Activated CD4-positive, alpha-beta memory T cell treated with anti-CD3 and anti-CD28 coated beads for 36 hours (primary cell): ENCODE measurements around the gene NUDCD3. TPM values are rescaled to one million over a fixed set of nuclear protein-coding genes. Genes with fewer than 3 reads are reported as not detected.
A peak's percentile ranks its signal among the peaks of the same experiment; 100 is the strongest.

Experiments used
- CTCF ChIA-PET: fragments of 350-600 bp; sonication (Branson Sonifier 250); formaldehyde crosslinking; loops from one replicate; lab custom pipeline; 2021; ENCODE audit warnings: antibody characterized with exemption, inconsistent platforms; lab: Charles Lee
- POLR2A ChIA-PET: fragments of 350-600 bp; sonication (Branson Sonifier 250); formaldehyde crosslinking; loops from one replicate; lab custom pipeline; 2021; ENCODE audit warnings: antibody characterized with exemption; lab: Charles Lee
- DNase-seq: peaks from one replicate; pipeline ENCODE4 v3.0.0-alpha.2; 2020
- H3K27ac Mint-ChIP-seq: one replicate; pipeline ENCODE4 v1.8.0; 2021; ENCODE audit warnings: mixed read lengths
- H3K27me3 Mint-ChIP-seq: one replicate; pipeline ENCODE4 v1.8.0; 2021; ENCODE audit warnings: mixed read lengths
- H3K36me3 Mint-ChIP-seq: one replicate; pipeline ENCODE4 v1.8.0; 2021; ENCODE audit warnings: mixed read lengths
- H3K4me1 Mint-ChIP-seq: one replicate; pipeline ENCODE4 v1.8.0; 2021; ENCODE audit warnings: low read depth, mixed read lengths
- H3K4me3 Mint-ChIP-seq: one replicate; pipeline ENCODE4 v1.8.0; 2021; ENCODE audit warnings: mild to moderate bottlenecking, mixed read lengths
- H3K9me3 Mint-ChIP-seq: one replicate; pipeline ENCODE4 v1.8.0; 2021; ENCODE audit warnings: mixed read lengths
- intact Hi-C: fragments of 100-400 bp; cut with micrococcal nuclease; formaldehyde crosslinking; loops from one replicate; pipeline ENCODE4 v1.15.1; 2023
- total RNA-seq, 2 experiments: library from RNA; stranded (reverse); gene quantifications; one replicate each; pipeline ENCODE4 v1.2.3, GENCODE V29; 2021

Gene NUDCD3
- total RNA-seq, 2 experiments from 2014 or later = 88.9 to 92.4 TPM

DNA sequence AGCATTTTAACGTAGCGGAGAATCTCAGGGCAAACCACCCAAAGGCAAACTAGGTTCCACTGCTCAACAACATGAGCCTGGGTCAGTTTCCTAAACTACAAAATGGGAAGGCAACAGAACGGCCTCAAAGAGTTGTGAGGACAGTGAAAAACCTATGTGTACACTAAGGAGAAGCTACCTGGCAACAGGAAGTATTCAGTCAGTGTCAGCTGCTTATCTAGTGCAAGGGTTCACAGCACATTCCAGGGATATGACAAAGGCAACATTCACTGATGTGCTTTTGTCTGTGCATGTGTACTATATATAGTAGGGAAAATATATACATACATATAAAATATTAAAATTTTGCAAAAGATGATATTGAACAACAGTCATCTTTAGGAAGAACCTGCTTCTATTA is 17.2 kb downstream of the NUDCD3 start:
- H3K4me1 Mint-ChIP-seq = peaks cover 45% of the 10 kb centered on the region
- no peaks in the 10 kb centered on the region for H3K9me3 Mint-ChIP-seq
- CTCF ChIA-PET = interaction anchor here (1.0 kb wide), 1 partner anchor 11 kb away, joined by 3 read pairs; no protein-coding TSS in a partner anchor
- H3K27ac Mint-ChIP-seq = no peak overlapping the region
- intact Hi-C loops = loop anchor here (5.0 kb wide), 1 partner anchor 36 kb away; no protein-coding TSS in a partner anchor
- H3K36me3 Mint-ChIP-seq = peaks cover 34% of the 10 kb centered on the region
- H3K4me3 Mint-ChIP-seq = no peak overlapping the region
- DNase-seq = no peak
- H3K27me3 Mint-ChIP-seq = no peaks in the 10 kb centered on the region
- POLR2A ChIA-PET = no interaction called here

DNA sequence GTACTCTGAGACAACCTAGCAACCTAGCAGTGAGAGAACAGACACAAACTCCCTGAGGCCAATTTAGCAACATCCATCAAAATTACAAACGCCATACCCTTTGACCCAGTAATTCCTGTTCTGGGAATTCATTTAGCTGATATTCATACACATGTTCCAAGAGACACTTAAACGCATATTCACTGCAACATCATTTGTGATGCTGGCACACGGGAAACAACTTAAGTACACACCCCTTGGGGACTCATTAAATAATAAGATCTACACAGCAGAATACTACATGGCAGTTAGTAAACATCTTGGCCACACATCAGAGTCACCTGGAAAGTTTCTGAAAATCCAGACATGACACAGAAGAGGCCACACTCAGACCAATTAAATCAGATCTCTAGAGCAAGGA is 17.6 kb downstream of the NUDCD3 start:
- no peak for DNase-seq
- no peaks in the 10 kb centered on the region for H3K9me3 Mint-ChIP-seq
- no peaks in the 10 kb centered on the region for H3K27me3 Mint-ChIP-seq
- H3K27ac Mint-ChIP-seq = no peak overlapping the region
- H3K4me3 Mint-ChIP-seq = no peak overlapping the region
- CTCF ChIA-PET = no interaction called here
- POLR2A ChIA-PET = no interaction called here
- intact Hi-C loops = loop anchor here (5.0 kb wide), 1 partner anchor 36 kb away; no protein-coding TSS in a partner anchor
- H3K36me3 Mint-ChIP-seq = peaks cover 38% of the 10 kb centered on the region
- peaks cover 45% of the 10 kb centered on the region for H3K4me1 Mint-ChIP-seq

- H3K36me3 Mint-ChIP-seq = peaks cover 42% of the 10 kb centered on the region
Measured at GRCh38 chr7:44471850-44472249, 18.6 kb downstream of the NUDCD3 start.

DNA sequence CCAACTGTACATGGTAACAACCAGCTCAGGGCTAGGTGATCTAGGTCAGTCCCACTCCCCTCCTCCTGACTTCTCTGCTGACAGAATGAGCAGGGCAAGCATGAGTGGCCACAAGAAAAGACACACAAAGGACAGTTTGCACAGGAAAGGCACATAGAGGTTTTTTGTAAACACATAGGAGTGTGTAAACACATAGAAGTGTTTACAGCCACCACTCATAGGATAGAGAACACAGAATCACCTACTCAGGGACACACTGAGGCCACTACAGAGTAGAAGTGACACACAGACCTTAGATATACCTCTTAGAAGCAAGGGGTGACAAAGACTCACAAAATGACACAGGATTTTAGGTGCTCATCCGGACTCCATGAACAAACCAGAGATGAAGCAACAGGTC is 19.0 kb downstream of the NUDCD3 start:
- DNase-seq = no peak
- ChIA-PET CTCF (interaction anchor here (0.7 to 1.5 kb wide), 3 partner anchors 9 to 374 kb away, joined by 3 to 4 read pairs (median 3); no protein-coding TSS in a partner anchor), POLR2A (interaction anchor here (0.5 kb wide), 1 partner anchor 11 kb away, joined by 4 read pairs; no protein-coding TSS in a partner anchor)
- Mint-ChIP-seq H3K27ac (no peak overlapping the region), H3K27me3 (no peaks in the 10 kb centered on the region), H3K4me1 (peaks cover 44% of the 10 kb centered on the region), H3K36me3 (peaks cover 39% of the 10 kb centered on the region), H3K4me3 (no peak overlapping the region), H3K9me3 (no peaks in the 10 kb centered on the region)
- intact Hi-C loops = loop anchor here (5.0 kb wide), 1 partner anchor 34 kb away; no protein-coding TSS in a partner anchor

More at GRCh38 chr7:44471850-44472249, 18.6 kb downstream of the NUDCD3 start:
- H3K9me3 Mint-ChIP-seq = no peaks in the 10 kb centered on the region
- H3K27me3 Mint-ChIP-seq = no peaks in the 10 kb centered on the region
- no peak overlapping the region for H3K27ac Mint-ChIP-seq
- H3K4me1 Mint-ChIP-seq = peaks cover 44% of the 10 kb centered on the region
- DNase-seq = no peak
- ChIA-PET CTCF (interaction anchor here (0.7 to 1.3 kb wide), 2 partner anchors 231 to 374 kb away, joined by 3 to 4 read pairs; no protein-coding TSS in a partner anchor), POLR2A (no interaction called here)
- intact Hi-C loops = loop anchor here (5.0 kb wide), 1 partner anchor 35 kb away; no protein-coding TSS in a partner anchor
- no peak overlapping the region for H3K4me3 Mint-ChIP-seq

DNA sequence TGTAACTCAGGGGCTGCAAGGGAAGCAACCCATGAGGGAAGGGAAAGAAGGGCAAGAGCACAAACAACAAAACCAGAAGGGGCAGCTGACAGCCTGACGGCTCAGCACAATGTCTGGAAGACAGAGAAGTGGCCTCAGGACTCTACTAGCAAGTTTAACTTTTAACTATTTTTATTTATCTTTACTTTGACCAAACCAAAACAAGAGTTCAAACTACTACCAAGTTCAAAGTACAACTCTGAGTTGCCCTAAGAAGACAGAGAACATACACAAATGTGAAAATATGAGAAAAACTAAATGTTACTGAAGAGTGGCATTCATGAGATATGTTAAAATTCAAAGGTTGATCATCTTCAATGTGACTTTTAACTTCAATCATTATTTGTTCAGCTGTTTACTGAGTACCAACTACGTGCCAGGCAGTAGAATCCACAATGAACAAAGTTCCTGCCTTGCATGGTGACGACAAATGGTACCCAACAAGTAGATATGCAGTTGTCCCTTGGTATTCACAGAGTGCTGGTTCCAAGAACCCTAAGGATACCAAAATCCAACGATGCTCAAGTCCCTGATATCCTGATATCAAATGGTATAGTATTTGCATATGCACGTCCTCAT is 19.7 kb downstream of the NUDCD3 start:
- peaks cover 50% of the 10 kb centered on the region for H3K4me1 Mint-ChIP-seq
- H3K27ac Mint-ChIP-seq = no peak overlapping the region
- POLR2A ChIA-PET = interaction anchor here (0.5 kb wide), 1 partner anchor 11 kb away, joined by 4 read pairs; no protein-coding TSS in a partner anchor
- H3K4me3 Mint-ChIP-seq = no peak overlapping the region
- H3K27me3 Mint-ChIP-seq = no peaks in the 10 kb centered on the region
- DNase-seq = no peak
- peaks cover 36% of the 10 kb centered on the region for H3K36me3 Mint-ChIP-seq
- CTCF ChIA-PET = interaction anchor here (1.3 to 1.5 kb wide), 2 partner anchors 8 to 230 kb away, joined by 3 to 4 read pairs; no protein-coding TSS in a partner anchor
- no peaks in the 10 kb centered on the region for H3K9me3 Mint-ChIP-seq
- intact Hi-C loops = loop anchor here (5.0 kb wide), 1 partner anchor 33 kb away; no protein-coding TSS in a partner anchor

DNA sequence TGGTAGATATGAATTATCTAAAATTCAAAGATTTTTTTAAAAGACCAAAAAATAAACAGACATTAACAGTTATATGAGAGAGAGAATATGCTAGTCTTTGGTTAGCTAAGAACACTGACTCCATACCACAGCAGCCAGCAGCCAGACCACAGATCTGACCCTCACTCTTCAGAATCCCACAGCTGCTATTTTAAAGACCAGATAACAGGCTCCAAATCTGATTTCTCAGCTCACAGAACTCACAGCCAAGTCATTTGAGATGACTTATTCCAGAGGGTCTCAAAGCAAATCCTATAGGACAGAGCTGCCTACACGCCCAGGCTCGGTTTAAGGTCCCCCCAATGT is 20.4 kb downstream of the NUDCD3 start:
- Mint-ChIP-seq H3K9me3 (no peaks in the 10 kb centered on the region), H3K27ac (no peak overlapping the region), H3K27me3 (no peaks in the 10 kb centered on the region), H3K4me3 (no peak overlapping the region), H3K4me1 (peaks cover 55% of the 10 kb centered on the region), H3K36me3 (peaks cover 42% of the 10 kb centered on the region)
- CTCF ChIA-PET = interaction anchor here (1.5 kb wide), 1 partner anchor 8 kb away, joined by 3 read pairs; no protein-coding TSS in a partner anchor
- DNase-seq = no peak
- intact Hi-C loops = loop anchor here (5.0 kb wide), 1 partner anchor 33 kb away; no protein-coding TSS in a partner anchor
- POLR2A ChIA-PET = no interaction called here

DNA sequence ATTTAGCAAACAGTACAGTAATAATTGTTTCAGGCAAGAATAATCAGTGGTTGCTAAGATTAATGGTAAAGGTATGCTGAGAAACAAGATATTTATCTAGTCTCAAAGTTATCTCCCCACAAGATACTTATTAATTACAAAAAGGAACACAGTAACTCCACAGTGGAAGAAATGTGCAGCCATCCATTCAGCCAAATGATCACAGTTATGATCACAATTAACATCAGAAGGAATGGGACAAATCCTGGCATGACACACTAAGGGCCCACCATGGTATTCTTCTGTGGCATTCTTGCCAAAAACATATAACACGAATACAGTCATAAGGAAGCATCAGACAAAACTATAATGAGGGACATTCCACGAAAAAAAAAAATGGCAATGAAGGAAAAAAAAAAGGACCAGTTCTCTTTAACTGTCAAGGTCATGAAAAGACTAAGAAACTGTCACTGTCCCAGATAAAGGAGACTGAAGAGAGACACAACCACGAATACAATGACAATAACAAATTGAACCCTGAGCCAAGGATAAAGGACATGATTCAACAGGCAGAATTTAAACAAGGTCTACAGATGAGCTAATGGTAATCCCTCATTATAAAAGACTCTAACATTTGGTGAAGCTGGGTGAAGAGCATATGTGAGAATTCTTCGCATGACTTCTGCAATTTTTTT is 20.9 kb downstream of the NUDCD3 start:
- no peak overlapping the region for H3K27ac Mint-ChIP-seq
- no peaks in the 10 kb centered on the region for H3K27me3 Mint-ChIP-seq
- H3K9me3 Mint-ChIP-seq = no peaks in the 10 kb centered on the region
- no peak overlapping the region for H3K4me3 Mint-ChIP-seq
- peaks cover 57% of the 10 kb centered on the region for H3K4me1 Mint-ChIP-seq
- DNase-seq = no peak
- H3K36me3 Mint-ChIP-seq = peaks cover 42% of the 10 kb centered on the region
- POLR2A ChIA-PET = no interaction called here
- CTCF ChIA-PET = no interaction called here
- intact Hi-C loops = loop anchor here (5.0 kb wide), 1 partner anchor 32 kb away; no protein-coding TSS in a partner anchor

DNA sequence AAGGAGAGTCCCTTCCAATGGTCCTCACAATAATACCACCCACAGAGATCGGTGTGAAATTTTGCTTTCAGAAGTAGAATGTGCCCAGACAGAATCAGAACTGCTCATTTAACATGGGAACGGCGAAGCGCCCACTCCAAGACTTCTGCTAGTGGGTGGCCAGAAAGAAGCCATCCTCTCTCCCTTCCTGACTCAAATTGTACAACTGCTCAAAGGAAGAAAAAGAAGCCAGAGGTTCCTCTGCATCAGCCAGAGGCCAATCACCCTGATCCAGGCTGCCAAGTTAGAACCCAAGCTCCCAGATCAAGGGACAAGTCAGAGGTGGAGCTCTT is 23.3 kb downstream of the NUDCD3 start:
- no peak for DNase-seq
- Mint-ChIP-seq H3K9me3 (no peaks in the 10 kb centered on the region), H3K4me1 (peaks cover 58% of the 10 kb centered on the region), H3K27ac (no peak overlapping the region), H3K36me3 (peaks cover 26% of the 10 kb centered on the region), H3K27me3 (no peaks in the 10 kb centered on the region), H3K4me3 (no peak overlapping the region)
- intact Hi-C loops = no loop called here
- POLR2A ChIA-PET = no interaction called here
- CTCF ChIA-PET = interaction anchor here (1.1 to 1.8 kb wide), 2 partner anchors 10 to 23 kb away, joined by 3 to 5 read pairs; partner anchors contain the start of gene NUDCD3

DNA sequence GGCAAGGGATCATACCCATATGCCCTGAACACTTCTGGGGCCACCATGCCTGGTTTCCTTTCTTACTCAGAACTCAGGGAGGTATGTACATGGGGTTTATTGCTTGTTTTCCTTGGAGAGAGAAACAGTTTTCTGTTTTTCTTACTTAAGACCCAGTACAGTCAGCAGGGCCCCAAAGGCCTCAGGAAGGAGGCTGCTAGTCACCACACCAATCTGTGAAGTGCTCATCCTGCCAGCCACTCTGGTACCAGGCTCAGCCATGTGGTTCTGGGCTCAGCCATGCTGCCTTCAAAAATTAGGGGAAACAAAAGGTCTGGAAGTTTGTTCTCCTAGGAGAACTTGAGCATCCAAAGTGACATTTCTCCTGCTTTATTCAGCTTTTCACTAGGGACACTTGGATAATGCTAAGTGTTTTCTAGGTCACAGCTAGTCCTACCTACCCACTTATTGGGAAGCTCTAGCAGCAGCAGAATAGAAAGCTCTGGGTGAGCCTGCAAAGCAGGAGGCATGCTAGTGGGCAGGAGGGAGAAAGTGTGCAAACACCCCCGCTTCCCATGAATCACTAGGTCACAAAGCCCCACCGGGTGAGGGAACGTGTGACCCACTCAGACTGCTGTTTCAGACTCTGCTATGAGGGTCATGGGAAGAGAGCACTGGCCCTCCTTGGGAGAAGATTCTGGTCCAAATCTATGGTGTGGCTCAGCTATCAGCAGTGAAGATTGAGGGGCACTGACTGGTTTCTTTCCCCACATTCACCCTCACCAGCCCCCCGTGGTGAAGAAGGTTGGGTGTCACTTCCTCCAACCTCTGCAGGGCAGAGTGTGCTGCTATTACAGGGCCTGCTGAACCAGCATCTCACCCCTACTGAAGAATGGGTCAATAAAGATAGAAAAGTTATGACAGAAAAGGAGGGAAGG is 23.9 kb downstream of the NUDCD3 start:
- DNase-seq = peak; percentile 24
- intact Hi-C loops = no loop called here
- H3K27me3 Mint-ChIP-seq = no peaks in the 10 kb centered on the region
- no peaks in the 10 kb centered on the region for H3K9me3 Mint-ChIP-seq
- H3K4me3 Mint-ChIP-seq = no peak overlapping the region
- CTCF ChIA-PET = interaction anchor here (1.0 to 1.8 kb wide), 3 partner anchors 11 to 68 kb away, joined by 3 to 5 read pairs (median 3); partner anchors contain the start of gene NUDCD3
- H3K27ac Mint-ChIP-seq = peak overlapping the region; percentile 18
- peaks cover 28% of the 10 kb centered on the region for H3K36me3 Mint-ChIP-seq
- peaks cover 61% of the 10 kb centered on the region for H3K4me1 Mint-ChIP-seq
- POLR2A ChIA-PET = no interaction called here

DNA sequence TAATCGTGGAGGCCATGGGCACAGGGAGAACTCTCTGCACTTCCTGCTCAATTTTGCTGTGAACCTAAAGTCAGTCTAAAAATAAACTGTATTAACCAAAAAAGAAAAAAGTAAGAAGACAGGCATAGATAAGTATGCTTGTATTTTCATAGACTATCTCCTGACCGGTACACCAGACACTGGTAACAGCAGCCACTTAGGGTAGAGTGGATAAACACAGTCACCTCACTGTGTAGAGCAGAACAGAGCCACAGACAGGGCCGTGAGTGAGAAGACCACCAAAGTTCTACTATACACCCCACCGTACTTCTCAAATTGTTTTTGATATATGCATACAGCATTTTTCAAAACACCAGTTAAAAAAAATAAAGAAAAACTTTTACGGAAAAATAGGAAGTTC is 25.0 kb downstream of the NUDCD3 start:
- ChIA-PET CTCF (interaction anchor here (1.8 kb wide), 1 partner anchor 25 kb away, joined by 5 read pairs; the partner anchor contains the start of gene NUDCD3), POLR2A (no interaction called here)
- Mint-ChIP-seq H3K4me1 (peaks cover 69% of the 10 kb centered on the region), H3K9me3 (no peaks in the 10 kb centered on the region), H3K27ac (no peak overlapping the region), H3K4me3 (no peak overlapping the region), H3K27me3 (no peaks in the 10 kb centered on the region), H3K36me3 (peaks cover 31% of the 10 kb centered on the region)
- DNase-seq = no peak
- intact Hi-C loops = no loop called here

GRCh38 chr7:44463169-44463808 is 27.2 kb downstream of the NUDCD3 start:
- peaks cover 68% of the 10 kb centered on the region for H3K4me1 Mint-ChIP-seq
- POLR2A ChIA-PET = no interaction called here
- H3K9me3 Mint-ChIP-seq = no peaks in the 10 kb centered on the region
- H3K36me3 Mint-ChIP-seq = peaks cover 38% of the 10 kb centered on the region
- H3K27me3 Mint-ChIP-seq = no peaks in the 10 kb centered on the region
- no peak overlapping the region for H3K4me3 Mint-ChIP-seq
- CTCF ChIA-PET = interaction anchor here (1.5 to 3.3 kb wide), 3 partner anchors 8 to 222 kb away, joined by 3 to 14 read pairs (median 6); partner anchors contain the start of gene NUDCD3
- H3K27ac Mint-ChIP-seq = no peak overlapping the region
- no peak for DNase-seq
- intact Hi-C loops = no loop called here
